ENCODE measurements around the gene TEC.
A peak's percentile ranks its signal among the peaks of the same experiment; 100 is the strongest.

Gene TEC

GRCh38 chr4:48138936-48139335, 130.7 kb downstream of the TEC start:
- TF ChIP-seq EZH2phosphoT487 (IDR thresholded peaks at IDR 0.05; ENCODE audit: borderline replicate concordance): no peak
- no peak for TF ChIP-seq CTCF (conservative IDR thresholded peaks at IDR 0.05; ENCODE audit: low read length)
- no peaks in the 10 kb centered on the region for H4K20me1 ChIP-seq (ENCODE audit: insufficient read depth, low read length, poor library complexity, severe bottlenecking)
- peaks cover 9% of the 10 kb centered on the region; the same call in 1 of the 2 replicates for H3F3A ChIP-seq (ENCODE audit: low read depth)
- H3K27me3 ChIP-seq (ENCODE audit: insufficient read depth, low read length, poor library complexity, severe bottlenecking): no peaks in the 10 kb centered on the region
- H3K9me2 ChIP-seq (replicated peaks; ENCODE audit: low read depth, low read length): no peaks in the 10 kb centered on the region
- peaks cover 40% of the 10 kb centered on the region for H3K4me1 ChIP-seq (ENCODE audit: insufficient read depth, low read length, poor library complexity, severe bottlenecking)
- H3K9ac ChIP-seq (ENCODE audit: low read depth, low read length, poor library complexity, severe bottlenecking): peak overlapping the region; percentile 52
- no peaks in the 10 kb centered on the region for H3K9me3 ChIP-seq (ENCODE audit: insufficient read depth, low read depth, low read length)
- H3K4me3 ChIP-seq (ENCODE audit: low read length, poor library complexity, severe bottlenecking): peak overlapping the region; percentile 17
- no peaks in the 10 kb centered on the region for H3K79me2 ChIP-seq (ENCODE audit: insufficient read depth, low read length)
- peak overlapping the region; percentile 55 for H3K4me2 ChIP-seq (ENCODE audit: low read depth, low read length, poor library complexity, severe bottlenecking)
- H3K36me3 ChIP-seq (ENCODE audit: insufficient read depth, low read length): peaks cover 65% of the 10 kb centered on the region
- no peak overlapping the region for H2AFZ ChIP-seq (ENCODE audit: low read length)

- no peaks in the 10 kb centered on the region for H3K79me2 ChIP-seq (ENCODE audit: insufficient read depth, low read length)
- H3K4me3 ChIP-seq (ENCODE audit: low read length, poor library complexity, severe bottlenecking): no peak overlapping the region
- H3K9me3 ChIP-seq (ENCODE audit: insufficient read depth, low read depth, low read length): no peaks in the 10 kb centered on the region
- peaks cover 42% of the 10 kb centered on the region for H3K4me1 ChIP-seq (ENCODE audit: insufficient read depth, low read length, poor library complexity, severe bottlenecking)
- no peaks in the 10 kb centered on the region for H3K9me2 ChIP-seq (replicated peaks; ENCODE audit: low read depth, low read length)
- peaks cover 9% of the 10 kb centered on the region; the same call in 1 of the 2 replicates for H3F3A ChIP-seq (ENCODE audit: low read depth)
- H2AFZ ChIP-seq (ENCODE audit: low read length): no peak overlapping the region
- H3K9ac ChIP-seq (ENCODE audit: low read depth, low read length, poor library complexity, severe bottlenecking): no peak overlapping the region
- no peaks in the 10 kb centered on the region for H3K27me3 ChIP-seq (ENCODE audit: insufficient read depth, low read length, poor library complexity, severe bottlenecking)
- H3K4me2 ChIP-seq (ENCODE audit: low read depth, low read length, poor library complexity, severe bottlenecking): peak overlapping the region; percentile 55
- H3K36me3 ChIP-seq (ENCODE audit: insufficient read depth, low read length): peaks cover 65% of the 10 kb centered on the region
- TF ChIP-seq EZH2phosphoT487 (IDR thresholded peaks at IDR 0.05; ENCODE audit: borderline replicate concordance): no peak
- TF ChIP-seq CTCF (conservative IDR thresholded peaks at IDR 0.05; ENCODE audit: low read length): no peak
- H4K20me1 ChIP-seq (ENCODE audit: insufficient read depth, low read length, poor library complexity, severe bottlenecking): no peaks in the 10 kb centered on the region
Measured at GRCh38 chr4:48138511-48138910, 131.1 kb downstream of the TEC start.

- H3F3A ChIP-seq (ENCODE audit: low read depth): peaks cover 9% of the 10 kb centered on the region; the same call in 1 of the 2 replicates
- H3K27me3 ChIP-seq (ENCODE audit: insufficient read depth, low read length, poor library complexity, severe bottlenecking): no peaks in the 10 kb centered on the region
- H3K4me1 ChIP-seq (ENCODE audit: insufficient read depth, low read length, poor library complexity, severe bottlenecking): peaks cover 42% of the 10 kb centered on the region
- H3K4me2 ChIP-seq (ENCODE audit: low read depth, low read length, poor library complexity, severe bottlenecking): no peak overlapping the region
- no peaks in the 10 kb centered on the region for H3K9me2 ChIP-seq (replicated peaks; ENCODE audit: low read depth, low read length)
- H3K9ac ChIP-seq (ENCODE audit: low read depth, low read length, poor library complexity, severe bottlenecking): peak overlapping the region; percentile 19
- H3K79me2 ChIP-seq (ENCODE audit: insufficient read depth, low read length): no peaks in the 10 kb centered on the region
- H3K9me3 ChIP-seq (ENCODE audit: insufficient read depth, low read depth, low read length): no peaks in the 10 kb centered on the region
- H3K4me3 ChIP-seq (ENCODE audit: low read length, poor library complexity, severe bottlenecking): no peak overlapping the region
- no peak overlapping the region for H2AFZ ChIP-seq (ENCODE audit: low read length)
- TF ChIP-seq CTCF (conservative IDR thresholded peaks at IDR 0.05; ENCODE audit: low read length) (no peak), EZH2phosphoT487 (IDR thresholded peaks at IDR 0.05; ENCODE audit: borderline replicate concordance) (no peak)
- peaks cover 58% of the 10 kb centered on the region for H3K36me3 ChIP-seq (ENCODE audit: insufficient read depth, low read length)
- H4K20me1 ChIP-seq (ENCODE audit: insufficient read depth, low read length, poor library complexity, severe bottlenecking): no peaks in the 10 kb centered on the region
Measured at GRCh38 chr4:48137846-48138245, 131.8 kb downstream of the TEC start.

Measured in Loucy (cell line).